Gastroesophageal sphincter (tissue), 4 donors: ENCODE data around the gene PSMD2. TPM values are rescaled to one million over a fixed set of nuclear protein-coding genes. Genes with fewer than 3 reads are reported as not detected.

ENCODE experiments used
- ATAC-seq: fragments of 150-250 bp; one replicate; pipeline ENCODE4 v1.9.1; 2016; ENCODE audit warnings: mild to moderate bottlenecking, moderate library complexity
- H3K27ac ChIP-seq, 4 donors: fragments of 200-600 bp; sonication (generic) in 3 of 4; 1 replicate in 3 of 4; 2 replicates in 1 of 4; pipeline ENCODE4 v1.5.1; 2016 to 2019
- H3K27me3 ChIP-seq: fragments of 200-600 bp; sonication (generic); one replicate; pipeline ENCODE4 v1.5.1; 2019
- H3K36me3 ChIP-seq, 2 donors: fragments of 200-600 bp; sonication (generic); one replicate each; pipeline ENCODE4 v1.5.1; 2019; ENCODE audit warnings: control low read depth in 1 of 2
- H3K4me1 ChIP-seq, 3 donors: fragments of 200-600 bp; sonication (generic); 1 replicate in 2 of 3; 2 replicates in 1 of 3; pipeline ENCODE4 v1.5.1; 2016 to 2019; ENCODE audit warnings: control low read depth in 2 of 3
- H3K4me3 ChIP-seq, 2 donors: fragments of 200-600 bp; sonication (generic); one replicate each; pipeline ENCODE4 v1.5.1; 2019; ENCODE audit warnings: mild to moderate bottlenecking in 1 of 2, moderate library complexity in 1 of 2
- H3K9me3 ChIP-seq, 3 donors: fragments of 200-600 bp; sonication (generic); one replicate each; pipeline ENCODE4 v1.5.1; 2017 to 2019; ENCODE audit warnings: control low read depth in 2 of 3
- CTCF ChIP-seq, 4 experiments: fragments of 200-600 bp in 2 of 4; fragments of 450-650 bp in 2 of 4; sonication (generic) in 1 of 4; IDR thresholded peaks; one replicate each; pipeline ENCODE4 v1.5.1; 2017 to 2019; ENCODE audit warnings: antibody characterized with exemption in 4 of 4, mild to moderate bottlenecking in 2 of 4, moderate library complexity in 2 of 4
- EP300 ChIP-seq: sonication (generic); formaldehyde crosslinking; IDR thresholded peaks from one replicate; pipeline ENCODE4 v1.6.1; 2017; ENCODE audit warnings: antibody characterized with exemption, mild to moderate bottlenecking
- POLR2A ChIP-seq, 2 donors: fragments of 450-650 bp; IDR thresholded peaks; one replicate each; pipeline ENCODE4 v1.6.1; 2017; ENCODE audit warnings: antibody characterized with exemption in 2 of 2, mild to moderate bottlenecking in 2 of 2, moderate library complexity in 1 of 2
- POLR2AphosphoS5 ChIP-seq: sonication (generic); formaldehyde crosslinking; IDR thresholded peaks from one replicate; pipeline ENCODE4 v1.6.1; 2017; ENCODE audit warnings: antibody characterized with exemption
- WGBS, 2 donors: methylation state at CpG; one replicate each; pipeline ENCODE4 v1.1.5; 2018; ENCODE audit warnings: low coverage in 1 of 2; 5-methylcytosine and 5-hydroxymethylcytosine counted together
- total RNA-seq, 4 donors: library from RNA; depleted of rRNA; stranded (reverse); fragments of >200 nt; gene quantifications; one replicate each; pipeline ENCODE4 v1.1.0, GENCODE V29; 2016

The PSMD2 gene
- total RNA-seq, 4 donors from 2014 or later = 225 to 365 (median 273) TPM

- peak overlapping the region; percentile 81 to 100 (median 96) for H3K27ac ChIP-seq
- peaks cover 0 to 30% of the 10 kb centered on the region in 2 donors for H3K36me3 ChIP-seq
- ATAC-seq = no peak
- peaks cover 3 to 65% (median 43%) of the 10 kb centered on the region in 3 donors for H3K4me1 ChIP-seq
- no peaks in the 10 kb centered on the region for H3K27me3 ChIP-seq
- peak overlapping the region; percentile 53 to 86 for H3K4me3 ChIP-seq
- WGBS, 2 donors = 20 to 33% methylated on average over 5 to 6 of the region's 16 CpGs
- no peaks in the 10 kb centered on the region for H3K9me3 ChIP-seq
- no peak for TF ChIP-seq POLR2AphosphoS5
- TF ChIP-seq EP300 = no peak
These were observed 17.0 kb downstream of the PSMD2 start for GRCh38 chr3:184315871-184316661.

DNA sequence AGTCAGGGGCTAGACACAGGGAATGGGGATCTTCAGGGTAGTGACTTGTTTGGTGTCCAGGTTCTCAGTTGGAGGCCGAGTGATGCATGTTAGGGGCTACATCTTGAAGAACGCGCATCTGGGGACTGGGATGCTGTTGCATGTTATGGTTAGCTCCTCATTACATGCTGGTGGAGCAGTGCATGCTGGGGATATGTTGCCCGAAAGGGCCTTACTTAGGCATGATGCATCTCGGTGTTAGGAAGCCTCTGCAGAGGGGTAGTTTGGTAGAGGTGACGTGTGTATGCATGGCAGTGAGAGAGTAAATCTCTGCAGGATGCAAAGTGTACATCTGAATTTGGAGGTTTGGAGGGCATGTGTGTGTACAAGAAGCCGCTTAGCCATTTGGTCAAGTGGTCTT is 17.8 kb downstream of the PSMD2 start:
- Histone ChIP-seq H3K36me3 (peaks cover 0 to 37% of the 10 kb centered on the region in 2 donors), H3K27ac (peak overlapping the region in 3 of 4 donors; percentile 93 to 100 (median 99)), H3K27me3 (no peaks in the 10 kb centered on the region), H3K9me3 (no peaks in the 10 kb centered on the region), H3K4me3 (peak overlapping the region; percentile 53 to 86), H3K4me1 (peaks cover 3 to 72% (median 48%) of the 10 kb centered on the region in 3 donors)
- WGBS, 2 donors = 60 to 70% methylated on average over 6 of the region's 7 CpGs
- no peak for ATAC-seq
- no peak for TF ChIP-seq POLR2AphosphoS5
- no peak for TF ChIP-seq CTCF (IDR thresholded peaks at IDR 0.05)
- TF ChIP-seq EP300 = no peak
- no peak for TF ChIP-seq POLR2A (IDR thresholded peaks at IDR 0.05)

- no peaks in the 10 kb centered on the region for H3K9me3 ChIP-seq
- peaks cover 3 to 76% (median 51%) of the 10 kb centered on the region in 3 donors for H3K4me1 ChIP-seq
- H3K4me3 ChIP-seq = peak overlapping the region in 1 of 2 donors; percentile 86
- H3K36me3 ChIP-seq = peaks cover 0 to 41% of the 10 kb centered on the region in 2 donors
- 55 to 71% methylated on average over 1 to 5 of the region's 5 CpGs for WGBS, 2 donors
- H3K27me3 ChIP-seq = no peaks in the 10 kb centered on the region
- peak overlapping the region in 3 of 4 donors; percentile 93 to 100 (median 99) for H3K27ac ChIP-seq
- ATAC-seq = no peak
- TF ChIP-seq EP300 (no peak), CTCF (IDR thresholded peaks at IDR 0.05) (no peak), POLR2AphosphoS5 (no peak), POLR2A (IDR thresholded peaks at IDR 0.05) (no peak)
These were observed 18.2 kb downstream of the PSMD2 start for GRCh38 chr3:184317201-184317600.

DNA sequence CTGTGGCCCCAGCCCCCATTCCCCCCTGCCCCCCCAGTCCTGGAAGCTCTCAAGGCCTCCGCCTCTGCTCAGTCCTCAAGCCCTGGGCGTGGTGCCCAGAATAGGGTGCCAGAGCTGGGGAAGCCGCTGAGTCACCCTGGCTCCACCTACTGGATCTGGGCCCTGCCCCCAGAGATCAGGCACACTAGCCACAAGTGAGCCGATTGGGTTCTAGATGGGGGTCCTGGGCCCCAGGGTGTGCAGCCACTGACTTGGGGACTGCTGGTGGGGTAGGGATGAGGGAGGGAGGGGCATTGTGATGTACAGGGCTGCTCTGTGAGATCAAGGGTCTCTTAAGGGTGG is 21.0 kb downstream of the PSMD2 start:
- no peaks in the 10 kb centered on the region for H3K9me3 ChIP-seq
- H3K4me3 ChIP-seq = peak overlapping the region in 1 of 2 donors; percentile 46
- no peaks in the 10 kb centered on the region for H3K27me3 ChIP-seq
- peak overlapping the region; percentile 80 to 99 (median 94) for H3K27ac ChIP-seq
- ATAC-seq = peak; percentile 94
- peaks cover 3 to 89% (median 48%) of the 10 kb centered on the region in 3 donors for H3K4me1 ChIP-seq
- TF ChIP-seq POLR2AphosphoS5 (peak; percentile 87), EP300 (no peak), CTCF (IDR thresholded peaks at IDR 0.05) (peak in 1 of 4 experiments; percentile 33)
- H3K36me3 ChIP-seq = peaks cover 0 to 70% of the 10 kb centered on the region in 2 donors
- WGBS, 2 donors = 0% methylated on average over 2 of the region's 4 CpGs; no CpG with 5 or more reads in 1 of the 2 donors

GRCh38 chr3:184321666-184322065 is 22.6 kb downstream of the PSMD2 start:
- no peak for TF ChIP-seq EP300
- TF ChIP-seq POLR2A (IDR thresholded peaks at IDR 0.05) = no peak
- TF ChIP-seq POLR2AphosphoS5 = no peak
- TF ChIP-seq CTCF (IDR thresholded peaks at IDR 0.05) = no peak
- WGBS, 2 donors = 40% methylated on average over 1 of the region's 5 CpGs; no CpG with 5 or more reads in 1 of the 2 donors
- Histone ChIP-seq H3K9me3 (no peaks in the 10 kb centered on the region), H3K36me3 (peaks cover 9 to 86% of the 10 kb centered on the region in 2 donors), H3K27me3 (no peaks in the 10 kb centered on the region), H3K27ac (peak overlapping the region in 3 of 4 donors; percentile 93 to 99 (median 94)), H3K4me3 (no peak overlapping the region), H3K4me1 (peaks cover 3 to 76% (median 41%) of the 10 kb centered on the region in 3 donors)
- no peak for ATAC-seq
